Measurements from ENCODE around the gene CHID1. TPM values are rescaled to one million over a fixed set of nuclear protein-coding genes. Genes with fewer than 3 reads are reported as not detected.

Gene CHID1
- total RNA-seq, 1 donor from 2014 or later, result 108 TPM

DNA sequence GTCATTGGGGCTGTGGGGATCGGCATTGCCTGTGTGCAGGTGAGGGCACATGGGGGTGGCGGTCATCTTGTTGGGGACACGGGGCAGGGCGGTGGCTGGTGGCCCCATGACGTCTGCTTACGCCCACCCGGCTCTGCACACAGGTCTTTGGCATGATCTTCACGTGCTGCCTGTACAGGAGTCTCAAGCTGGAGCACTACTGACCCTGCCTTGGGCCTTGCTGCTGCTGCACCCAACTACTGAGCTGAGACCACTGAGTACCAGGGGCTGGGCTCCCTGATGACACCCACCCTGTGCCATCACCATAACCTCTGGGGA, 72.7 kb downstream of the CHID1 start:
- TF ChIP-seq, protein P1, sequence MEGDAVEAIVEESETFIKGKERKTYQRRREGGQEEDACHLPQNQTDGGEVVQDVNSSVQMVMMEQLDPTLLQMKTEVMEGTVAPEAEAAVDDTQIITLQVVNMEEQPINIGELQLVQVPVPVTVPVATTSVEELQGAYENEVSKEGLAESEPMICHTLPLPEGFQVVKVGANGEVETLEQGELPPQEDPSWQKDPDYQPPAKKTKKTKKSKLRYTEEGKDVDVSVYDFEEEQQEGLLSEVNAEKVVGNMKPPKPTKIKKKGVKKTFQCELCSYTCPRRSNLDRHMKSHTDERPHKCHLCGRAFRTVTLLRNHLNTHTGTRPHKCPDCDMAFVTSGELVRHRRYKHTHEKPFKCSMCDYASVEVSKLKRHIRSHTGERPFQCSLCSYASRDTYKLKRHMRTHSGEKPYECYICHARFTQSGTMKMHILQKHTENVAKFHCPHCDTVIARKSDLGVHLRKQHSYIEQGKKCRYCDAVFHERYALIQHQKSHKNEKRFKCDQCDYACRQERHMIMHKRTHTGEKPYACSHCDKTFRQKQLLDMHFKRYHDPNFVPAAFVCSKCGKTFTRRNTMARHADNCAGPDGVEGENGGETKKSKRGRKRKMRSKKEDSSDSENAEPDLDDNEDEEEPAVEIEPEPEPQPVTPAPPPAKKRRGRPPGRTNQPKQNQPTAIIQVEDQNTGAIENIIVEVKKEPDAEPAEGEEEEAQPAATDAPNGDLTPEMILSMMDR (conservative IDR thresholded peaks at IDR 0.05; ENCODE audit: low read depth, low read length), result no peak
- no peak overlapping the region for H3K4me3 ChIP-seq (ENCODE audit: low read depth, low read length)
- no peak for DNase-seq (ENCODE audit: low read depth)

DNA sequence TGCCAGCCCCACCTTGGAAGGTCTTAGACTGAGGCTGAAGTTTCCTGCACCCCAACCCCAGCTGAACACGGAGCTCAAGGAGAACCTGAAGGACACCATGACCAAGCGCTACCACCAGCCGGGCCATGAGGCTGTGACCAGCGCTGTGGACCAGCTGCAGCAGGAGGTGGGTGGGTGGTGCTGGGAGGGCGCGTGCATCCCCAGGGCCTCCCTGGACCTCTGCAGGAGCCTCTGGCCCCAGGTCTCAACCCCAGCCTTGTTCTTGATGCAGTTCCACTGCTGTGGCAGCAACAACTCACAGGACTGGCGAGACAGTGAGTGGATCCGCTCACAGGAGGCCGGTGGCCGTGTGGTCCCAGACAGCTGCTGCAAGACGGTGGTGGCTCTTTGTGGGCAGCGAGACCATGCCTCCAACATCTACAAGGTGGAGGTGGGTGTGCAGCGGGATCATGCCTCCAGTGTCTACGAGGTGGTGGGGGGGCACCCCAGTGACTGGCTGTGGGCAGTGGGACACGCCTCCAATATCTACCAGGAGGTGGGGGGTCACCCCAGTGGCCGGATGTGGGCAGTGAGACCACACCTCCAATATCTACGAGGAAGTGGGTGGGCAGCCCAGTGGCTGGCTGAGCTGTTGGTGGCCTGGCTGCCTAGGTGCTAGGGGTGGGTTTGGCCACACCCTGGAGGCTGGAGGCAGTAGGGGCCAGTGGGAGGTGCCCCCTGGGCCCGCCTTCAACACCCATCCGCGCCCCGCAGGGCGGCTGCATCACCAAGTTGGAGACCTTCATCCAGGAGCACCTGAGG, 73.2 kb downstream of the CHID1 start:
- TF ChIP-seq, protein P1 (conservative IDR thresholded peaks at IDR 0.05; ENCODE audit: low read depth, low read length), result no peak
- DNase-seq (ENCODE audit: low read depth), result no peak
- no peak overlapping the region for H3K4me3 ChIP-seq (ENCODE audit: low read depth, low read length)

DNA sequence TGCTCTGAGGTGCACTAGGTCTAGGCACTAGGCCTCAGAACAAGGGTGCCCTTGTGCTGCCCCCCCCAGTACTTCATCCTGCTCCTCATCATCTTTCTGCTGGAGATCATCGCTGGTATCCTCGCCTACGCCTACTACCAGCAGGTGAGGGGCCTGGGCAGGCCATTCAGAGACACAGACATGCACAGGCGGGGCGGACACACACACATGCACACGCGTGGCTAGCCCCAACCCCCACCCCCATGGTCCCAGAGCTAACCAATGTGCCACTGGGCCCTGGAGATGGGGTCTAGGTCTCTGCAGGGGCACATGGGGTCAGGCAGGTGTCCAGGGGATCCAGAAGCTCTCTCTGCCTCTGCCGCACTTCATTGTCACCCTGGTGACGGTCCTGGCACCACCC, 73.9 kb downstream of the CHID1 start:
- H3K4me3 ChIP-seq (ENCODE audit: low read depth, low read length), result no peak overlapping the region
- TF ChIP-seq, protein P1 (conservative IDR thresholded peaks at IDR 0.05; ENCODE audit: low read depth, low read length), result no peak
- no peak for DNase-seq (ENCODE audit: low read depth)

DNA sequence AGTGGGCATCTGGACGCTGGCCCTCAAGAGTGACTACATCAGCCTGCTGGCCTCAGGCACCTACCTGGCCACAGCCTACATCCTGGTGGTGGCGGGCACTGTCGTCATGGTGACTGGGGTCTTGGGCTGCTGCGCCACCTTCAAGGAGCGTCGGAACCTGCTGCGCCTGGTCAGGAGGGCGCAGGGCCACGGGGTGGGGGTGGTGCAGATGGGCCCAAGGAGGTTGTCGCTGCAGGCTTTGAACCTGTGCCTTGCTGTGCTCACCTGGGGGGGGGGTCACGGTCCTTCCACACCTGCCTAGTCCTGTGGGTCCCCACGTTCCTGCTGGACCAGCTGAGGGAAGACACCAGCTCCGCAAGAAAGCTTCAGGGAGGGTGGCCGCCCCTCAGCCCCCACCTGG, 74.3 kb downstream of the CHID1 start:
- no peak for DNase-seq (ENCODE audit: low read depth)
- H3K4me3 ChIP-seq (ENCODE audit: low read depth, low read length), result no peak overlapping the region
- TF ChIP-seq, protein P1 (conservative IDR thresholded peaks at IDR 0.05; ENCODE audit: low read depth, low read length), result no peak

DNA sequence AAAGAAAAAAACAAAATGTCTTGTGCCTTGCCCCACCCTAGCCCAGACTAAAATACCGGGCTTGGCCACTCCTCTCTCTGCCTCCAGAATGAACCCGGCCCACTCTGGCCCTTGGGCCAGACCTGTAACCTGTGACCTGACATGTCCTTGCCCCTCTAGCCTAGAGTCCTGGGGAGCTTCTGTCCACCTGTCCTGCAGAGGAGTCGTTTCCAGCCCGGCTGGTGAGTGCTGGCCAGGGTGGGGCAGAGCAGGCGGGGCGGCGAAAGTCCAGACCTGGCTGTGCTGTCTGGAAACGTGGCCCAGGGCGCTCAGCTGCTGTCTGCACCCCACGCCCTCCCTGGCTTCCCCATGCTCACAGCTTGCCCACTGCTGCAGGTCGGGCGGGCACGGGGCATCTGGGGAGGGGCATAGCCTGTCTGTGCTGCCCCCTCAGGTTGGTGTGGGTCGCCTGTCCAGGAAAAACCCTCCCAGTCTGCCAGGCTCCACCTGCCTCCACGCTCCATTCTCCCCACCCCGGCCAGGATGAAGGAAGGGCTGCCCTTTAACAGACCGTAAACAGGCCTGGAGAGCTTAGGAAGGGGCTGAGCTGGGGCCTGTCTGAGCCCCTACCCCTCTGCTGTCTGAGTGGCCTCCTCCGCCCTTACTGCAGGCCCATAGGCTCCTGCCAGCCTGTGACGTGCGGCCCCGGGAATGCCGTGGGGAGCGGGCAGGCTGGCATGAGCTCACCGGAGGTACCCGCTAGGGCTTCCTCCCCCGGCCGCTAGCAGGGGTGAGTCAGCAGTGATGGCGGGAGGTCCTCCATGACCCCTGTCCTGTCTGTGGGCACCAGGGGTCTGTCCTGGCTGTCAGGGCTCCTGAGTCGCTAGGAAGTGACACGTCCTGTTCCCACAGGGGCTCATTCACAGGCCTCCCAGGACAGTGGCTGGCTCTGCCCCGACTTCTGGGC, 76.0 kb downstream of the CHID1 start:
- no peak for DNase-seq (ENCODE audit: low read depth)
- TF ChIP-seq, protein P1 (conservative IDR thresholded peaks at IDR 0.05; ENCODE audit: low read depth, low read length), result no peak
- H3K4me3 ChIP-seq (ENCODE audit: low read depth, low read length), result peak overlapping the region; percentile 72

DNA sequence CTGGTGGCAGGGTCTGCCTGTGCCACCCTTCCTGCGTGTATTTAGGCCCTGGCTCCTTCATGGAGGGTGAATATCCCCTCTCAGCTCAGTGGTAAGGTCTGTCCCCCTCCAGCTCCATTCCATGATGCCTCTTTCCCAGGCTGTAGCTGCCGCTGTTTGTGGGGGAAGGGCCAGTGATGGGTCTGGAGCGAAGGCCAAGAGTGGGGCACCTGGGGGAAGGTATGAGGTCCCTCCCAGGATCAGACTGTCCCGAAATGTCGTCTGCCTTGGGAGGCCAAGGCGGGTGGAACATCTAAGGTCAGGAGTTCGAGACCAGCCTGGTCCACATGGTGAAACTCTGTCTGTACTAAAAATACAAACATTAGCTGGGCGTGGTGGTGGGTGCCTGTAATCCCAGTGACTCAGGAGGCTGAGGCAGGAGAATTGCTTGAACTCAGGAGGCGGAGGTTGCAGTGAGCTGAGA, 76.7 kb downstream of the CHID1 start:
- peak overlapping the region; percentile 72 for H3K4me3 ChIP-seq (ENCODE audit: low read depth, low read length)
- DNase-seq (ENCODE audit: low read depth), result no peak
- TF ChIP-seq, protein P1 (conservative IDR thresholded peaks at IDR 0.05; ENCODE audit: low read depth, low read length), result no peak

All from epithelial cell of proximal tubule (primary cell).